Gastrocnemius medialis (tissue), 4 donors: ENCODE results near the gene CFH.

ENCODE experiments used
- POLR2A ChIP-seq, 2 donors: fragments of 450-650 bp; IDR thresholded peaks; one replicate each; pipeline ENCODE4 v1.6.1; 2017; ENCODE audit warnings: antibody characterized with exemption in 2 of 2, mild to moderate bottlenecking in 2 of 2, moderate library complexity in 2 of 2
- TF ChIP-seq, protein P1 (sequence below), 5 experiments: fragments of 450-650 bp in 3 of 5; fragments of 200-600 bp in 2 of 5; sonication (generic) in 2 of 5; IDR thresholded peaks in 4 of 5; conservative IDR thresholded peaks in 1 of 5; 1 replicate in 4 of 5; 2 replicates in 1 of 5; pipeline ENCODE4 v1.5.1; 2016 to 2019; ENCODE audit warnings: antibody characterized with exemption in 5 of 5, mild to moderate bottlenecking in 3 of 5, moderate library complexity in 3 of 5

DNA sequence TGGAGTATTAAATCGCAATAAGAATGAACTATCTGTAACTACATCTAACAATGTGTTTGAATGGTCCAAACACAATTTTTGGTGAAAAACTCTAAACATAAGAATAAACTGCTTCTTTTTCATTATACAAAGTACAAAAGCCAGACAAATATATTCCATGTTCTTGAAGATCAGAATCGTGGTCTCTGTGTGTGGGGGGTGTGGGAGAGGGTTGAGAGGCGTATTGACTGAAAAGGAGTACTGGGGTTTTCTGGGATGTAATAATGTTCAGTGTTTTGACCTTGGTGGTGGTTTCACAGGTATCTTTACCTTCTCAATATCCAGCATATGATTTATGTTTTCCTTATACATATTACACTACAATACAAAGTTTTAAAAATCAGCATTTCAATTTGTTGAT lies 764 bp upstream of the CFH start:
- TF ChIP-seq, protein P1, sequence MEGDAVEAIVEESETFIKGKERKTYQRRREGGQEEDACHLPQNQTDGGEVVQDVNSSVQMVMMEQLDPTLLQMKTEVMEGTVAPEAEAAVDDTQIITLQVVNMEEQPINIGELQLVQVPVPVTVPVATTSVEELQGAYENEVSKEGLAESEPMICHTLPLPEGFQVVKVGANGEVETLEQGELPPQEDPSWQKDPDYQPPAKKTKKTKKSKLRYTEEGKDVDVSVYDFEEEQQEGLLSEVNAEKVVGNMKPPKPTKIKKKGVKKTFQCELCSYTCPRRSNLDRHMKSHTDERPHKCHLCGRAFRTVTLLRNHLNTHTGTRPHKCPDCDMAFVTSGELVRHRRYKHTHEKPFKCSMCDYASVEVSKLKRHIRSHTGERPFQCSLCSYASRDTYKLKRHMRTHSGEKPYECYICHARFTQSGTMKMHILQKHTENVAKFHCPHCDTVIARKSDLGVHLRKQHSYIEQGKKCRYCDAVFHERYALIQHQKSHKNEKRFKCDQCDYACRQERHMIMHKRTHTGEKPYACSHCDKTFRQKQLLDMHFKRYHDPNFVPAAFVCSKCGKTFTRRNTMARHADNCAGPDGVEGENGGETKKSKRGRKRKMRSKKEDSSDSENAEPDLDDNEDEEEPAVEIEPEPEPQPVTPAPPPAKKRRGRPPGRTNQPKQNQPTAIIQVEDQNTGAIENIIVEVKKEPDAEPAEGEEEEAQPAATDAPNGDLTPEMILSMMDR (IDR thresholded peaks at IDR 0.05 in 4 of 5, conservative IDR thresholded peaks at IDR 0.05 in 1 of 5) = no peak
- TF ChIP-seq POLR2A (IDR thresholded peaks at IDR 0.05) = no peak
